ENCODE data around the gene TMED6. TPM values are rescaled to one million over a fixed set of nuclear protein-coding genes. Genes with fewer than 3 reads are reported as not detected.

Gene TMED6
- under 1 TPM; 0.65 to 0.95 TPM for total RNA-seq
- polyA plus RNA-seq, result under 1 TPM; 0.24 to 0.32 TPM
- long read RNA-seq, donor 1, result 0 reads
- long read RNA-seq, donor 2, result 0 reads
- long read RNA-seq, donor 3, result 0 reads
- long read RNA-seq, donor 4, result 0 reads
- long read RNA-seq, donor 5, partial matches to known transcripts, result 0 of 3 reads
- long read RNA-seq, donor 5, other reads (novel, unspliced or antisense), result 0 of 3 reads

GRCh38 chr16:69351309-69352027 lies at the start of gene TMED6:
TSS of gene TMED6 (minus strand) at chr16:69351786. CDS start at chr16:69351753, 33 bp downstream.
- WGBS, 2 donors, result 77 to 84% methylated on average over 12 of the region's 12 CpGs
- no peak within 1 kb of the TSS for H3K27ac ChIP-seq (ENCODE audit: low read depth in 1 of 2, low read length in 1 of 2)

DNA sequence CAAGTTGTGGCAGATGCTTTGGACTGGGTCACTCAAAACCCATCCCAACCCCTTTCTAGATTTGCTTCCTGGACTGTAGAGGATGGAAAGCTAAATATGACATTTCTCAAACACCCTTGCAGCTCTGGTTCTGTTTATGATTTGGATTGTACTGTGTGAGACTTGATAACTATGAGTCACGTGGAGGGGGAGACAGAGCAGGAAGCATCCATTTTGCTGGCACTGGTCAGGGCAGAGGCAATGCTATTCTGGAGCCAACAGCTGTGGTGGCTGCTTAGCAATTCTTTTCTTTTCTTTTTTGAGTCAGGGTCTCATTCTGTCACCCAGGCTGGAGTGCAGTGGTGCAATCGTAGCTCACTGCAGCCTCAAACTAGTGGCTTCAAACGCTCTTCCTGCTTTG lies 47.8 kb upstream of the TMED6 start:
- peak in 2 of 3 donors; percentile 33 to 65 for DNase-seq
- 40 to 62% methylated on average over 3 of the region's 3 CpGs for WGBS, 2 donors
- TF ChIP-seq, protein P1, sequence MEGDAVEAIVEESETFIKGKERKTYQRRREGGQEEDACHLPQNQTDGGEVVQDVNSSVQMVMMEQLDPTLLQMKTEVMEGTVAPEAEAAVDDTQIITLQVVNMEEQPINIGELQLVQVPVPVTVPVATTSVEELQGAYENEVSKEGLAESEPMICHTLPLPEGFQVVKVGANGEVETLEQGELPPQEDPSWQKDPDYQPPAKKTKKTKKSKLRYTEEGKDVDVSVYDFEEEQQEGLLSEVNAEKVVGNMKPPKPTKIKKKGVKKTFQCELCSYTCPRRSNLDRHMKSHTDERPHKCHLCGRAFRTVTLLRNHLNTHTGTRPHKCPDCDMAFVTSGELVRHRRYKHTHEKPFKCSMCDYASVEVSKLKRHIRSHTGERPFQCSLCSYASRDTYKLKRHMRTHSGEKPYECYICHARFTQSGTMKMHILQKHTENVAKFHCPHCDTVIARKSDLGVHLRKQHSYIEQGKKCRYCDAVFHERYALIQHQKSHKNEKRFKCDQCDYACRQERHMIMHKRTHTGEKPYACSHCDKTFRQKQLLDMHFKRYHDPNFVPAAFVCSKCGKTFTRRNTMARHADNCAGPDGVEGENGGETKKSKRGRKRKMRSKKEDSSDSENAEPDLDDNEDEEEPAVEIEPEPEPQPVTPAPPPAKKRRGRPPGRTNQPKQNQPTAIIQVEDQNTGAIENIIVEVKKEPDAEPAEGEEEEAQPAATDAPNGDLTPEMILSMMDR (IDR thresholded peaks at IDR 0.05; ENCODE audit: control extremely low read depth, extremely low read depth), result no peak
- H3K9me3 ChIP-seq (ENCODE audit: control insufficient read depth in 4 of 4, insufficient read depth in 3 of 4, low read length in 3 of 4), result no peaks in the 10 kb centered on the region
- H3K36me3 ChIP-seq (ENCODE audit: control insufficient read depth in 4 of 4, insufficient read depth in 4 of 4, low read length in 4 of 4), result no peaks in the 10 kb centered on the region
- peaks cover 5 to 48% (median 12%) of the 10 kb centered on the region in 5 donors for H3K4me1 ChIP-seq (ENCODE audit: control insufficient read depth in 5 of 5, insufficient read depth in 5 of 5, low read length in 5 of 5)
- no peak overlapping the region for H3K9ac ChIP-seq (ENCODE audit: insufficient read depth in 1 of 2, low read length in 2 of 2)
- H3K27me3 ChIP-seq (ENCODE audit: control insufficient read depth in 3 of 3, insufficient read depth in 3 of 3, low read length in 2 of 3), result no peaks in the 10 kb centered on the region
- peak overlapping the region in 1 of 2 donors; percentile 0 for H3K27ac ChIP-seq (ENCODE audit: low read depth in 1 of 2, low read length in 1 of 2)
- no peak for ATAC-seq (ENCODE audit: insufficient read depth, low FRiP score)
- no peak overlapping the region for H3K4me3 ChIP-seq

More at GRCh38 chr16:69351309-69352027, at the start of gene TMED6:
- Histone ChIP-seq H3K9ac (ENCODE audit: insufficient read depth in 1 of 2, low read length in 2 of 2) (no peak within 1 kb of the TSS), H3K4me1 (ENCODE audit: control insufficient read depth in 5 of 5, insufficient read depth in 5 of 5, low read length in 5 of 5) (peaks cover 0 to 8% (median 0%) of the 10 kb centered on the region in 5 donors), H3K27me3 (ENCODE audit: control insufficient read depth in 3 of 3, insufficient read depth in 3 of 3, low read length in 2 of 3) (no peaks in the 10 kb centered on the region), H3K4me3 (no peak within 1 kb of the TSS), H3K36me3 (ENCODE audit: control insufficient read depth in 4 of 4, insufficient read depth in 4 of 4, low read length in 4 of 4) (peaks cover 4 to 16% (median 13%) of the 10 kb centered on the region in 4 donors), H3K9me3 (ENCODE audit: control insufficient read depth in 4 of 4, insufficient read depth in 3 of 4, low read length in 3 of 4) (no peaks in the 10 kb centered on the region)
- DNase-seq (peak; percentile 24 to 54 (median 25)), ATAC-seq (ENCODE audit: insufficient read depth, low FRiP score) (no peak)
- TF ChIP-seq, protein P1 (IDR thresholded peaks at IDR 0.05; ENCODE audit: control extremely low read depth, extremely low read depth), result no peak

GRCh38 chr16:69397821-69398521 lies 46.4 kb upstream of the TMED6 start:
- TF ChIP-seq, protein P1 (IDR thresholded peaks at IDR 0.05; ENCODE audit: control extremely low read depth, extremely low read depth), result peak; percentile 20
- Histone ChIP-seq H3K4me1 (ENCODE audit: control insufficient read depth in 5 of 5, insufficient read depth in 5 of 5, low read length in 5 of 5) (peaks cover 5 to 40% (median 10%) of the 10 kb centered on the region in 5 donors), H3K4me3 (no peak overlapping the region), H3K9me3 (ENCODE audit: control insufficient read depth in 4 of 4, insufficient read depth in 3 of 4, low read length in 3 of 4) (no peaks in the 10 kb centered on the region), H3K36me3 (ENCODE audit: control insufficient read depth in 4 of 4, insufficient read depth in 4 of 4, low read length in 4 of 4) (no peaks in the 10 kb centered on the region), H3K27ac (ENCODE audit: low read depth in 1 of 2, low read length in 1 of 2) (peak overlapping the region; percentile 85 to 88), H3K9ac (ENCODE audit: insufficient read depth in 1 of 2, low read length in 2 of 2) (no peak overlapping the region), H3K27me3 (ENCODE audit: control insufficient read depth in 3 of 3, insufficient read depth in 3 of 3, low read length in 2 of 3) (no peaks in the 10 kb centered on the region)
- DNase-seq (peak; percentile 56 to 86 (median 80)), ATAC-seq (ENCODE audit: insufficient read depth, low FRiP score) (peak; percentile 43)
- 28 to 54% methylated on average over 6 of the region's 6 CpGs for WGBS, 2 donors

Measured in lung (tissue), 16 donors.